ENCODE results near the gene GSC.

GSC gene

GRCh38 chr14:94774344-94775090, 4.6 kb upstream of the GSC start:
- Histone ChIP-seq H4K8ac (ENCODE audit: low read length) (no peak overlapping the region), H3K27me3 (ENCODE audit: control insufficient read depth in 1 of 2, insufficient read depth in 1 of 2, low read length in 2 of 2) (peaks cover 13 to 92% of the 10 kb centered on the region in 2 experiments), H3K36me3 (ENCODE audit: control insufficient read depth in 1 of 2, insufficient read depth in 2 of 2, low read depth in 1 of 2, low read length in 2 of 2) (no peaks in the 10 kb centered on the region), H3K4me3 (ENCODE audit: insufficient read depth in 1 of 2, low read depth in 1 of 2, low read length in 2 of 2) (no peak overlapping the region), H3K9ac (ENCODE audit: low read length) (no peak overlapping the region), H2BK15ac (ENCODE audit: low read depth, poor library complexity, severe bottlenecking) (no peak overlapping the region), H3K18ac (ENCODE audit: low read depth in 1 of 2, low read length in 2 of 2) (no peak overlapping the region), H3K4ac (ENCODE audit: low read depth in 1 of 2, low read length in 2 of 2) (no peak overlapping the region), H2AFZ (ENCODE audit: low read depth, low read length) (no peak overlapping the region), H3K9me3 (ENCODE audit: control insufficient read depth, low read length) (no peaks in the 10 kb centered on the region), H3K27ac (ENCODE audit: low read length, poor library complexity, severe bottlenecking) (no peak overlapping the region), H3K14ac (ENCODE audit: low read length in 2 of 2) (no peak overlapping the region), H2BK120ac (ENCODE audit: low read depth, low read length) (no peak overlapping the region), H2BK12ac (ENCODE audit: low read length in 2 of 2) (no peak overlapping the region), H2BK5ac (ENCODE audit: low read depth, low read length, poor library complexity, severe bottlenecking) (no peak overlapping the region), H3K4me1 (ENCODE audit: control insufficient read depth, insufficient read depth, low read depth, low read length) (peaks cover 16% of the 10 kb centered on the region), H2AK5ac (ENCODE audit: low read length, severe bottlenecking) (no peak overlapping the region), H3K79me1 (replicated peaks; ENCODE audit: low read length, poor library complexity, severe bottlenecking) (no peaks in the 10 kb centered on the region), H3K4me2 (ENCODE audit: low read length, poor library complexity, severe bottlenecking) (no peak overlapping the region), H3K23ac (ENCODE audit: low read length in 2 of 2) (no peak overlapping the region), H4K91ac (ENCODE audit: low read length) (no peak overlapping the region)
- no peak for DNase-seq
- WGBS: 6% methylated on average over 5 of the region's 11 CpGs

GRCh38 chr14:94773655-94774343, 3.9 kb upstream of the GSC start:
- Histone ChIP-seq H2BK5ac (ENCODE audit: low read depth, low read length, poor library complexity, severe bottlenecking) (no peak overlapping the region), H4K8ac (ENCODE audit: low read length) (no peak overlapping the region), H3K4me2 (ENCODE audit: low read length, poor library complexity, severe bottlenecking) (no peak overlapping the region), H3K14ac (ENCODE audit: low read length in 2 of 2) (no peak overlapping the region), H3K4ac (ENCODE audit: low read depth in 1 of 2, low read length in 2 of 2) (no peak overlapping the region), H3K18ac (ENCODE audit: low read depth in 1 of 2, low read length in 2 of 2) (no peak overlapping the region), H3K4me3 (ENCODE audit: insufficient read depth in 1 of 2, low read depth in 1 of 2, low read length in 2 of 2) (no peak overlapping the region), H2BK12ac (ENCODE audit: low read length in 2 of 2) (no peak overlapping the region), H2AFZ (ENCODE audit: low read depth, low read length) (no peak overlapping the region), H2AK5ac (ENCODE audit: low read length, severe bottlenecking) (no peak overlapping the region), H3K23ac (ENCODE audit: low read length in 2 of 2) (no peak overlapping the region), H2BK15ac (ENCODE audit: low read depth, poor library complexity, severe bottlenecking) (no peak overlapping the region), H4K91ac (ENCODE audit: low read length) (no peak overlapping the region), H3K27ac (ENCODE audit: low read length, poor library complexity, severe bottlenecking) (no peak overlapping the region), H3K4me1 (ENCODE audit: control insufficient read depth, insufficient read depth, low read depth, low read length) (peaks cover 23% of the 10 kb centered on the region), H3K36me3 (ENCODE audit: control insufficient read depth in 1 of 2, insufficient read depth in 2 of 2, low read depth in 1 of 2, low read length in 2 of 2) (no peaks in the 10 kb centered on the region), H3K27me3 (ENCODE audit: control insufficient read depth in 1 of 2, insufficient read depth in 1 of 2, low read length in 2 of 2) (peaks cover 13 to 91% of the 10 kb centered on the region in 2 experiments), H3K79me1 (replicated peaks; ENCODE audit: low read length, poor library complexity, severe bottlenecking) (no peaks in the 10 kb centered on the region), H3K9me3 (ENCODE audit: control insufficient read depth, low read length) (no peaks in the 10 kb centered on the region), H2BK120ac (ENCODE audit: low read depth, low read length) (no peak overlapping the region), H3K9ac (ENCODE audit: low read length) (no peak overlapping the region)
- WGBS: 3% methylated on average over 32 of the region's 36 CpGs
- DNase-seq: no peak

- 2% methylated on average over 32 of the region's 42 CpGs for whole genome bisulfite sequencing
- no peaks in the 10 kb centered on the region for H3K36me3 ChIP-seq (ENCODE audit: control insufficient read depth in 1 of 2, insufficient read depth in 2 of 2, low read depth in 1 of 2, low read length in 2 of 2)
Observed at GRCh38 chr14:94773061-94773648, 3.2 kb upstream of the GSC start.

GRCh38 chr14:94772548-94772947, 2.6 kb upstream of the GSC start:
- Histone ChIP-seq H3K4me1 (ENCODE audit: control insufficient read depth, insufficient read depth, low read depth, low read length) (peaks cover 29% of the 10 kb centered on the region), H3K4me3 (ENCODE audit: insufficient read depth in 1 of 2, low read depth in 1 of 2, low read length in 2 of 2) (no peak overlapping the region), H2BK120ac (ENCODE audit: low read depth, low read length) (no peak overlapping the region), H4K8ac (ENCODE audit: low read length) (no peak overlapping the region), H3K4me2 (ENCODE audit: low read length, poor library complexity, severe bottlenecking) (no peak overlapping the region), H3K79me1 (replicated peaks; ENCODE audit: low read length, poor library complexity, severe bottlenecking) (no peaks in the 10 kb centered on the region), H3K14ac (ENCODE audit: low read length in 2 of 2) (no peak overlapping the region), H4K91ac (ENCODE audit: low read length) (no peak overlapping the region), H3K18ac (ENCODE audit: low read depth in 1 of 2, low read length in 2 of 2) (no peak overlapping the region), H2AK5ac (ENCODE audit: low read length, severe bottlenecking) (no peak overlapping the region), H3K9me3 (ENCODE audit: control insufficient read depth, low read length) (no peaks in the 10 kb centered on the region), H2AFZ (ENCODE audit: low read depth, low read length) (no peak overlapping the region), H3K27me3 (ENCODE audit: control insufficient read depth in 1 of 2, insufficient read depth in 1 of 2, low read length in 2 of 2) (peaks cover 13 to 95% of the 10 kb centered on the region in 2 experiments), H3K36me3 (ENCODE audit: control insufficient read depth in 1 of 2, insufficient read depth in 2 of 2, low read depth in 1 of 2, low read length in 2 of 2) (peaks cover 0 to 3% of the 10 kb centered on the region in 2 experiments), H2BK5ac (ENCODE audit: low read depth, low read length, poor library complexity, severe bottlenecking) (no peak overlapping the region), H2BK12ac (ENCODE audit: low read length in 2 of 2) (no peak overlapping the region), H3K27ac (ENCODE audit: low read length, poor library complexity, severe bottlenecking) (no peak overlapping the region), H3K23ac (ENCODE audit: low read length in 2 of 2) (no peak overlapping the region), H3K4ac (ENCODE audit: low read depth in 1 of 2, low read length in 2 of 2) (no peak overlapping the region), H3K9ac (ENCODE audit: low read length) (no peak overlapping the region), H2BK15ac (ENCODE audit: low read depth, poor library complexity, severe bottlenecking) (no peak overlapping the region)
- no peak for DNase-seq
- 9% methylated on average over 8 of the region's 8 CpGs for WGBS

More at GRCh38 chr14:94773061-94773648, 3.2 kb upstream of the GSC start:
- peak overlapping the region; percentile 29 for H3K4me2 ChIP-seq (ENCODE audit: low read length, poor library complexity, severe bottlenecking)
- H3K27ac ChIP-seq (ENCODE audit: low read length, poor library complexity, severe bottlenecking): no peak overlapping the region
- no peak overlapping the region for H2BK120ac ChIP-seq (ENCODE audit: low read depth, low read length)
- no peak overlapping the region for H3K23ac ChIP-seq (ENCODE audit: low read length in 2 of 2)
- no peak overlapping the region for H3K4me3 ChIP-seq (ENCODE audit: insufficient read depth in 1 of 2, low read depth in 1 of 2, low read length in 2 of 2)
- no peak overlapping the region for H4K8ac ChIP-seq (ENCODE audit: low read length)
- no peaks in the 10 kb centered on the region for H3K79me1 ChIP-seq (replicated peaks; ENCODE audit: low read length, poor library complexity, severe bottlenecking)
- H4K91ac ChIP-seq (ENCODE audit: low read length): no peak overlapping the region
- H3K18ac ChIP-seq (ENCODE audit: low read depth in 1 of 2, low read length in 2 of 2): peak overlapping the region in 1 of 2 experiments; percentile 7
- peaks cover 29% of the 10 kb centered on the region for H3K4me1 ChIP-seq (ENCODE audit: control insufficient read depth, insufficient read depth, low read depth, low read length)
- peak; percentile 11 for DNase-seq
- H3K4ac ChIP-seq (ENCODE audit: low read depth in 1 of 2, low read length in 2 of 2): no peak overlapping the region
- H3K9ac ChIP-seq (ENCODE audit: low read length): no peak overlapping the region
- H2BK5ac ChIP-seq (ENCODE audit: low read depth, low read length, poor library complexity, severe bottlenecking): no peak overlapping the region
- no peak overlapping the region for H2AFZ ChIP-seq (ENCODE audit: low read depth, low read length)
- no peak overlapping the region for H2AK5ac ChIP-seq (ENCODE audit: low read length, severe bottlenecking)
- H3K14ac ChIP-seq (ENCODE audit: low read length in 2 of 2): no peak overlapping the region
- peaks cover 13 to 92% of the 10 kb centered on the region in 2 experiments for H3K27me3 ChIP-seq (ENCODE audit: control insufficient read depth in 1 of 2, insufficient read depth in 1 of 2, low read length in 2 of 2)
- no peak overlapping the region for H2BK15ac ChIP-seq (ENCODE audit: low read depth, poor library complexity, severe bottlenecking)
- H3K9me3 ChIP-seq (ENCODE audit: control insufficient read depth, low read length): no peaks in the 10 kb centered on the region
- H2BK12ac ChIP-seq (ENCODE audit: low read length in 2 of 2): no peak overlapping the region
